ENCODE measurements around the gene MMAB.
A peak's percentile ranks its signal among the peaks of the same experiment; 100 is the strongest.

Gene MMAB

GRCh38 chr12:109615556-109616229 is 42.4 kb upstream of the MMAB start:
- TF ChIP-seq CTCF (IDR thresholded peaks at IDR 0.05; ENCODE audit: low read depth, low read length): no peak
- H3K4me3 ChIP-seq (replicated peaks in 1 of 2; ENCODE audit: low read depth in 2 of 2, low read length in 2 of 2): no peak overlapping the region
- no peak for DNase-seq (ENCODE audit: low read depth in 2 of 2)

- TF ChIP-seq CTCF (IDR thresholded peaks at IDR 0.05; ENCODE audit: low read depth, low read length): no peak
Measured at GRCh38 chr12:109613649-109614455, 40.5 kb upstream of the MMAB start.

GRCh38 chr12:109612975-109613502 is 39.7 kb upstream of the MMAB start:
- TF ChIP-seq CTCF (IDR thresholded peaks at IDR 0.05; ENCODE audit: low read depth, low read length): peak; percentile 39
- peak; percentile 21 to 36 for DNase-seq (ENCODE audit: low read depth in 2 of 2)

More at GRCh38 chr12:109613649-109614455, 40.5 kb upstream of the MMAB start:
- no peak overlapping the region for H3K4me3 ChIP-seq (replicated peaks in 1 of 2; ENCODE audit: low read depth in 2 of 2, low read length in 2 of 2)
- no peak for DNase-seq (ENCODE audit: low read depth in 2 of 2)

GRCh38 chr12:109612003-109612402 is 38.7 kb upstream of the MMAB start:
- DNase-seq (ENCODE audit: low read depth in 2 of 2): no peak
- no peak for TF ChIP-seq CTCF (IDR thresholded peaks at IDR 0.05; ENCODE audit: low read depth, low read length)
- H3K4me3 ChIP-seq (replicated peaks in 1 of 2; ENCODE audit: low read depth in 2 of 2, low read length in 2 of 2): no peak overlapping the region

More at GRCh38 chr12:109612975-109613502, 39.7 kb upstream of the MMAB start:
- H3K4me3 ChIP-seq (replicated peaks in 1 of 2; ENCODE audit: low read depth in 2 of 2, low read length in 2 of 2): no peak overlapping the region

GRCh38 chr12:109611223-109611622 is 37.9 kb upstream of the MMAB start:
- TF ChIP-seq CTCF (IDR thresholded peaks at IDR 0.05; ENCODE audit: low read depth, low read length): no peak
- H3K4me3 ChIP-seq (replicated peaks in 1 of 2; ENCODE audit: low read depth in 2 of 2, low read length in 2 of 2): no peak overlapping the region
- no peak for DNase-seq (ENCODE audit: low read depth in 2 of 2)

GRCh38 chr12:109610523-109610922 is 37.2 kb upstream of the MMAB start:
- no peak overlapping the region for H3K4me3 ChIP-seq (replicated peaks in 1 of 2; ENCODE audit: low read depth in 2 of 2, low read length in 2 of 2)
- DNase-seq (ENCODE audit: low read depth in 2 of 2): no peak
- no peak for TF ChIP-seq CTCF (IDR thresholded peaks at IDR 0.05; ENCODE audit: low read depth, low read length)

Data from cardiac fibroblast (primary cell).